ENCODE measurements around the gene LRRC26.

- TF ChIP-seq CTCF (conservative IDR thresholded peaks at IDR 0.05; ENCODE audit: low read depth, low read length) (no peak), EZH2 (IDR thresholded peaks at IDR 0.05; ENCODE audit: low read length, unreplicated experiment) (no peak), EZH2phosphoT487 (IDR thresholded peaks at IDR 0.05; ENCODE audit: borderline replicate concordance, low read length) (no peak)
These were observed 8.0 kb downstream of the LRRC26 start for GRCh38 chr9:137161558-137162486.

All from PC-3 (cell line).